ENCODE measurements around the gene MAP3K9.

Gene MAP3K9

DNA sequence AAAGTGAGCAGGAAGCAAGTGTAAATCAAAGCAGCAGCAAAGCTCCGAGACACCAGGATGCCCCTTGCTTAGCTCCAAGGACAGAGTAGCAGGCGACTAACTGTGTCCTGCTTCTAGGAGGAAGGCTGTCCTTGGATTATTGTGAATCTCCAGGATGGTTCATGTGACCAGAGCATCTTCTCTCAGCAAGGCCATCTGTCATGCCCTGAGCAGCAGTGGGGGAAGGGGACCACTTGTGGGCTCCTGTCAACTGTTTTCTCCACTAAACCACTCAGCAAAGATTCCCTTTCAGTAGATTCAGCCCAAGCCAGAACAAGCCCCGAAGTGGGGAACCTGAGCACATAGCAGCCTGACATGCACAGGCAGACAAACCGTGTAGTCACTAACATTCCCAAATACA is 19.4 kb downstream of the MAP3K9 start:
- no peak for DNase-seq (ENCODE audit: low read depth)
- H3K4me3 ChIP-seq (ENCODE audit: control insufficient read depth, low read depth, low read length), result no peak overlapping the region
- TF ChIP-seq, protein P1, sequence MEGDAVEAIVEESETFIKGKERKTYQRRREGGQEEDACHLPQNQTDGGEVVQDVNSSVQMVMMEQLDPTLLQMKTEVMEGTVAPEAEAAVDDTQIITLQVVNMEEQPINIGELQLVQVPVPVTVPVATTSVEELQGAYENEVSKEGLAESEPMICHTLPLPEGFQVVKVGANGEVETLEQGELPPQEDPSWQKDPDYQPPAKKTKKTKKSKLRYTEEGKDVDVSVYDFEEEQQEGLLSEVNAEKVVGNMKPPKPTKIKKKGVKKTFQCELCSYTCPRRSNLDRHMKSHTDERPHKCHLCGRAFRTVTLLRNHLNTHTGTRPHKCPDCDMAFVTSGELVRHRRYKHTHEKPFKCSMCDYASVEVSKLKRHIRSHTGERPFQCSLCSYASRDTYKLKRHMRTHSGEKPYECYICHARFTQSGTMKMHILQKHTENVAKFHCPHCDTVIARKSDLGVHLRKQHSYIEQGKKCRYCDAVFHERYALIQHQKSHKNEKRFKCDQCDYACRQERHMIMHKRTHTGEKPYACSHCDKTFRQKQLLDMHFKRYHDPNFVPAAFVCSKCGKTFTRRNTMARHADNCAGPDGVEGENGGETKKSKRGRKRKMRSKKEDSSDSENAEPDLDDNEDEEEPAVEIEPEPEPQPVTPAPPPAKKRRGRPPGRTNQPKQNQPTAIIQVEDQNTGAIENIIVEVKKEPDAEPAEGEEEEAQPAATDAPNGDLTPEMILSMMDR (IDR thresholded peaks at IDR 0.05; ENCODE audit: control insufficient read depth, insufficient read depth, low read depth, low read length, missing control alignments), result no peak

DNA sequence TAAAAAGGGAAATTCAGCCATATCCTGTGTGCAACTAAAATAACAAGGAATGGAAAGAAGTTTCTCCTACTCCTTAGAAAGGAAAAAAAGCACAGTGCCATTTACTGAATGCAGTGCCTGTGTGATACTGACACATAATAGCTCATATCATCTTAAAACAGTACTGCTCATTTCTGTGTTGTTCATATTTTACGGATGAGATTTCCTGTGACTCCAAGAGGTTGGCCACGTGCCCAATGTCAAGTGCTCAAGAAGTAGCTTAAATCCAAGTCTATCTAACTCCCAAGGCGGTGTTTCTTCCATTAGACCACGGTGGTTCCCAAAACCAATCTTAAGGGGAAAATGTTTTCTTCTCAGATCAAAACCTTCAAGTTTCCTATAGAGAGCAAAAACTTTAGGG is 20.0 kb downstream of the MAP3K9 start:
- DNase-seq (ENCODE audit: low read depth), result peak; percentile 8

DNA sequence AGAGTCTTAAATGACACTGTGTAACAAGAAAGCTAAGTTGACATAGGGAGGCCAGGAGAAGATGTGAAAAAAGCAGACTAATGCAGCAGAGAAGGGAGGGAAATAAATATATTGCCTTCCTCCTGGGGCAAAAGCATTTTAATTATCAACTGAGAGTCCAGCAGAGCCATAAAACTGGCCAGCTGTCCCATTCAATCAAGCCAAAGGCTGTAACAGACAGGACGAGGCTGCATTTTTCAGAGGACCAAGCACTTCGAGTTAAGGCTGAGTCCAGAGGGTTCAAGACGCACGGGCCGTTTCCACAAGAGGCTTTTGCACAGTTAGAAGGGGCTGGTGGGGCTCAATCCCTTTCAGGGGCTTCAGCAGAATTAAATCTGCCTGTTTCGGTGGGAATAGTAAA is 20.4 kb downstream of the MAP3K9 start:
- no peak overlapping the region for H3K4me3 ChIP-seq (ENCODE audit: control insufficient read depth, low read depth, low read length)
- DNase-seq (ENCODE audit: low read depth), result no peak
- TF ChIP-seq, protein P1 (IDR thresholded peaks at IDR 0.05; ENCODE audit: control insufficient read depth, insufficient read depth, low read depth, low read length, missing control alignments), result no peak

More for the DNA sequence above, 20.0 kb downstream of the MAP3K9 start:
- H3K4me3 ChIP-seq (ENCODE audit: control insufficient read depth, low read depth, low read length), result no peak overlapping the region
- TF ChIP-seq, protein P1 (IDR thresholded peaks at IDR 0.05; ENCODE audit: control insufficient read depth, insufficient read depth, low read depth, low read length, missing control alignments), result no peak

DNA sequence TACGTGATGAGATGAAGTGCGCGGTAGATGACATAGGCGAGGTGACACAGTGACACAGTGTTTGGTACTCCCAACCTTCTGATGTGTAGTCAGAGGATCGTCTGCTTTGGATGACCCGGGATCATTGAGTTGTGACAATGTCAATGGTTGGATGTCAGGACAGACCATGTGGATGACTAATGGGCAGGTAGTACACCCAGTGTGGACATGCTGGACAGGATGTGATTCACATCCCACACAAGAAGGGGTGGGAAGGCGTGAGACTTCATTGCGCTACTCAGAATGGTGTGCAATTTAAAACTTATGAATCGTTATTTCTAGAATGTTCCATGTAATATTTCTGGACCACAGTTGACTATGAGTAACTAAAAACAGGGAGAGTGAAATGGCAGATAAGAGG is 23.8 kb downstream of the MAP3K9 start:
- DNase-seq (ENCODE audit: low read depth), result no peak
- TF ChIP-seq, protein P1 (IDR thresholded peaks at IDR 0.05; ENCODE audit: control insufficient read depth, insufficient read depth, low read depth, low read length, missing control alignments), result no peak

DNA sequence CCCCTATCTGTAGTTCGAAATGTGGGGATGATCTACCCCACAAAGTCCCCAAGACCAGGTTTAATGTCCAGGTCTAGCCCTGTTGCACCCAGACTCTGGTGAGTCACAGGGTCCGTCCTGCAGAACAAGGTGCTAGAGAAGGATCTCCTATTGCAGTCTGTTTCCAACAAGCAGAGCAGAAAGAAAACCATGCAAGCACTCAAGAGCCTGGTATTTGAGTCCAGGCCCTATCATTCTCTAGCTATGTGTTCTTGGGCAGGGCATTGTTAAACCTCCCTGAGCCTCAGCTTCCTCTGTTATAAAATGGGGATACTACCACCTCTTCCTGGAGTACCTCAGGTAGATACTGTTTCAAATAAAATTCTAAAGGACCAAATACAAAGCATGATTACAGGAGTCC is 24.4 kb downstream of the MAP3K9 start:
- TF ChIP-seq, protein P1 (IDR thresholded peaks at IDR 0.05; ENCODE audit: control insufficient read depth, insufficient read depth, low read depth, low read length, missing control alignments), result no peak
- no peak for DNase-seq (ENCODE audit: low read depth)
- no peak overlapping the region for H3K4me3 ChIP-seq (ENCODE audit: control insufficient read depth, low read depth, low read length)

More for the DNA sequence above, 23.8 kb downstream of the MAP3K9 start:
- no peak overlapping the region for H3K4me3 ChIP-seq (ENCODE audit: control insufficient read depth, low read depth, low read length)

DNA sequence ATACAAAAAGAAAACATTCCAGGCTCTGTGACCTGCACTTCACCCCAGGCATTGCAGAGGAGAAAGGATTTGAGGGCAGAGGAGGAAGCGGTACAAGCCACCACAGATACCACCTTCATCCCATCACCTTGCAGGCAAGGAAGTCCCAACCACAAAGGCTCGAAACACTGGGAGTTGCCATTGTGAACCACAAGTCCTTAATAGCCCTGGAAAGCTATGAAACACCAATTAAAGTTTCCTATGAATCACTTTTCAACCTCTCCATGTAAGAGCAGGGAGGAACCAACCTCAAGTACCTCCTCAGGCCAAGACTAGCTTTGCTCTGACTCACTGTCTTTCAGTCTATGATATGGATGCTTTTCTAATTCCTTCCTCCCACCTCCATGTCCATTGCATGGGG is 27.0 kb downstream of the MAP3K9 start:
- TF ChIP-seq, protein P1 (IDR thresholded peaks at IDR 0.05; ENCODE audit: control insufficient read depth, insufficient read depth, low read depth, low read length, missing control alignments), result no peak
- peak; percentile 31 for DNase-seq (ENCODE audit: low read depth)
- no peak overlapping the region for H3K4me3 ChIP-seq (ENCODE audit: control insufficient read depth, low read depth, low read length)
